A549 treated with AZD9567 at 1 μM for 4 hours (cell line): ENCODE data around the gene PCBD2. TPM values are rescaled to one million over a fixed set of nuclear protein-coding genes. Genes with fewer than 3 reads are reported as not detected.

ENCODE experiments used
- total RNA-seq: library from RNA; stranded (reverse); fragments of 200-300 nt; extraction: Qiagen RNA extraction; gene quantifications from 5 replicates; pipeline ENCODE4 v1.2.3, GENCODE V29; 2022; ENCODE audit not compliant: insufficient read depth

Gene PCBD2
- total RNA-seq = 10.9 to 18.1 TPM (median 11.5 TPM) in 5 replicates

DNA sequence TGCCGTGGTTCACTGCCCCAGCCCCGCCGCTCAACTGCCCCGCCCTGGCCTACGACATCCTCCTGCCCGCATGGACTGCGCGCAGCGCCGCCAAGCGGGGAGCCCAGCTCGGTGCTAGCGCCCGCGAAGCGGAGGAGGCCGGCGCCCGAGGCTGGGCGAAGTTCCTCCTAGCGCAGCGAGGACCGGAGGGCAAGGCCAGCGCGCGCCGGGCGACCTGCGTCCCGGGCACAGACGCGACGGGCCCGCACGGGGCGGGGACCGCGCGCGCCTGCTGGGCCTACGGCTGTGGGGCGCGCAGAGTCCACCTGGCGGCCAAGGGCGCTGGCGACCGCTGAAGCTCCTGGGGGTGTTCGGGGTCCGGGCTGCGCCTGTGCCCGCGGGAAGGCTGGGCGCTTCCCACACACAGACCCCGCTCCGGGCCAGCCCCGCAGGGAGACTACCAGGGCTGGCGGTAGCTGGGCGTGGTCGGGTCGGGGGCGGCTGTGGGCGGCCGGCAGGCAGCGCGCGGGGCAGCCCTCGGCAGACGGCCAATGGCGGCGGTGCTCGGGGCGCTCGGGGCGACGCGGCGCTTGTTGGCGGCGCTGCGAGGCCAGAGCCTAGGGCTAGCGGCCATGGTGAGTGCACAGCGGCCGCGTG is at the start of gene PCBD2:
TSS of gene PCBD2 (plus strand) at position 522 of the 636 bp plus-strand sequence. CDS start at position 531, 9 bp downstream.

GRCh38 chr5:134873987-134874830 is 30.7 kb upstream of the PCBD2 start, which contains the start of gene TXNDC15:
Gene TXNDC15, plus strand, starts transcription at chr5:134874371. Its CDS starts 57 bp downstream, at chr5:134874428.

DNA sequence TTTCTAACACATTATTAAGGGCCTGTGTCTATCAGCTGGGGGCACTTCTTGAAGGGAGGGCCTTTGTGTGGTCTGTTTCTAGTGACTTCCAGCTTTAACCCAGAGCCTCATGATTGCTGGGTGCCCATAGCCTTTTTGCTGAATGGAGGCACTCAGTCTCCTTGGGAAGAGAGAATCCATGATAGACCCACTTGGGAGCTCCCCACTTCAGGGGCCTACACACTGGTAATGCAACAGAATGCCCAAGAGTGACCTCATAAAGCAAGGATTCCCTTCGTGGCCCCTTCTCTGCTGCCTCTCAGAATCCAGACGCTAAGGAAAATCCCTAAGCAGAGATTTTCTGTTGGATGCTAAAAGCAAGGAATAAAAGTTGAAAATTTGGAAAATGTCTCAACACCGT is 62.7 kb downstream of the PCBD2 start, which contains the start of gene CATSPER3:
TSS of gene CATSPER3 (plus strand) at position 301 of the 400 bp plus-strand sequence. CDS start at position 386, 85 bp downstream.

Other genes with a start within 250 kb of the PCBD2 start
- gene CAMLG, start 166.6 kb upstream of the PCBD2 start, total RNA-seq = 24.1 to 31.9 TPM (median 31.1 TPM) in 5 replicates
- 48.0 to 87.3 TPM (median 58.7 TPM) in 5 replicates for gene DDX46, start 146.4 kb upstream of the PCBD2 start, total RNA-seq
- gene C5orf24, start 59.2 kb upstream of the PCBD2 start, total RNA-seq = 13.8 to 26.7 TPM (median 25.9 TPM) in 5 replicates
- 44.5 to 71.9 TPM (median 49.6 TPM) in 5 replicates for gene TXNDC15, start 30.8 kb upstream of the PCBD2 start, total RNA-seq
- 0.36 to 0.59 TPM (median 0.47 TPM) in 4 of 5 replicates, not detected in the other for gene CATSPER3, start 62.8 kb downstream of the PCBD2 start, total RNA-seq
- 24.3 to 31.1 TPM (median 30.6 TPM) in 5 replicates for gene PITX1, start 129.1 kb downstream of the PCBD2 start, total RNA-seq